GM21528 (cell line): ENCODE measurements around the gene P3H3.
A peak's percentile ranks its signal among the peaks of the same experiment; 100 is the strongest.
"Not testable (repeated sequence)": the region's sequence is repeated elsewhere in the genome, so short reads cannot be mapped to it uniquely, and the experiment has no call there.

Experiments used
- ATAC-seq: cut with Tn5 transposase; IDR thresholded peaks from one replicate; pipeline ENCODE4 v1.9.1; 2021; ENCODE audit warnings: mild to moderate bottlenecking, moderate library complexity; ENCODE audit not compliant: unreplicated experiment, low FRiP score

P3H3 gene

DNA sequence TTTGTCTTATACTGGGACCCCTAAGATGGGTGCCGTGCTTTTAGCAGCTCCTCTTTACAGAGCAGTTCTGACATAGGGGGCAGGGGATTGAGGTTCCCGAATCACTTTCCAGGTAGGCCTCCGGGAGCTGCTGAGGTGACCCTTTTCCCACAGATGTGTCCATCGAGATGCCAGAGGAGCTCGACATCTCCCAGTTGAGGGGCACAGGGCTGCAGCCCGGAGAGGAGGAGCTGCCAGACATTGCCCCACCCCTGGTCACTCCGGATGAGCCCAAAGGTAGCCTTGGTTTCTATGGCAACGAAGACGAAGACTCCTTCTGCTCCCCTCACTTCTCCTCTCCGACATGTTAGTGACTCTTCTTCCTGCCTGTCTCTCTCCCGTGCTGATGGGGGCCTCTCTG lies 34.8 kb downstream of the P3H3 start:
- ATAC-seq: no peak

DNA sequence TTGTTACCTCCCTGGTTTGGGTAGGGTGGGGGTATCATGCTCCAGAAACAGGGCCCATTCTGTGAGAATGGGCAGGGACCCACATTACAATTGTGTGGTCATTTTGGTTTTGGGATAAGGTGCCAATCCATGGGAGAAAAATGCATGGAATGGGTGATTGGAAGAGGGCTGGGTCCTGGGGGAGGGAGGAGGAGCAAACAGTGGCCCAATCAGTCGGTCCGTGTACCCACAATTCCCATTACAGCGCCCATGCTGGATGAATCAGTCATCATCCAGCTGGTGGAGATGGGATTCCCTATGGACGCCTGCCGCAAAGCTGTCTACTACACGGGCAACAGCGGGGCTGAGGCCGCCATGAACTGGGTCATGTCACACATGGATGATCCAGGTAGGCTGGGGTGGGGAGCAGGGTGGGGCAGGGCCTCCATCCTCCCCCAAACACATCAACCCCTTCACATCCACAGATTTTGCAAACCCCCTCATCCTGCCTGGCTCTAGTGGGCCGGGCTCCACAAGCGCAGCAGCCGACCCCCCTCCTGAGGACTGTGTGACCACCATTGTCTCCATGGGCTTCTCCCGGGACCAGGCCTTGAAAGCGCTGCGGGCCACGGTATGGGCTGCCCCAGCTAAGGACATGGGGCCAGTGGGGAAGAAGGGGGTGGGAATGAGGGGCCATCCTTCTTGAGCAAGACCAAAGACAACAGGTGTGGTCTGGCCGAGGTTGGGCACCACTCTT lies 35.5 kb downstream of the P3H3 start:
- no peak for ATAC-seq

DNA sequence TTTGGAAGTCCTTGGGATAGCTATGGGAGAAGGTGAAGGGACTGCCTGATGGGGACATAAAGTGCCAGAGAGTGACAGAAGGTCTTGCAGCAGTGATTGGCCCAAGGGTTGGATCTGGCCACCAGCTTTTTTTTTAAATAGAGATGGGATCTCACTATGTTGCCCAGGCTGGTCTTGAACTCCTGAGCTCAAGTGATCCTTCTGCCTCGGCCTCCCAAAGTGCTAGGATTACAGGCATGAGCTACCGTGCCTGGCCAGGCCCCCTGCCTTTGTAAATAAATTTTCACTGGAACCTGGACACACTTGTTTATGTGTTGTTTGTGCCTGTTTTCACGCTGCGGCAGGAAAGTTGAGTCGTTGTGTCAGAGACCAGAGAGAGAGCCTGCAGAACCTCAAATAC lies 37.1 kb downstream of the P3H3 start:
- not testable (repeated sequence) for ATAC-seq

DNA sequence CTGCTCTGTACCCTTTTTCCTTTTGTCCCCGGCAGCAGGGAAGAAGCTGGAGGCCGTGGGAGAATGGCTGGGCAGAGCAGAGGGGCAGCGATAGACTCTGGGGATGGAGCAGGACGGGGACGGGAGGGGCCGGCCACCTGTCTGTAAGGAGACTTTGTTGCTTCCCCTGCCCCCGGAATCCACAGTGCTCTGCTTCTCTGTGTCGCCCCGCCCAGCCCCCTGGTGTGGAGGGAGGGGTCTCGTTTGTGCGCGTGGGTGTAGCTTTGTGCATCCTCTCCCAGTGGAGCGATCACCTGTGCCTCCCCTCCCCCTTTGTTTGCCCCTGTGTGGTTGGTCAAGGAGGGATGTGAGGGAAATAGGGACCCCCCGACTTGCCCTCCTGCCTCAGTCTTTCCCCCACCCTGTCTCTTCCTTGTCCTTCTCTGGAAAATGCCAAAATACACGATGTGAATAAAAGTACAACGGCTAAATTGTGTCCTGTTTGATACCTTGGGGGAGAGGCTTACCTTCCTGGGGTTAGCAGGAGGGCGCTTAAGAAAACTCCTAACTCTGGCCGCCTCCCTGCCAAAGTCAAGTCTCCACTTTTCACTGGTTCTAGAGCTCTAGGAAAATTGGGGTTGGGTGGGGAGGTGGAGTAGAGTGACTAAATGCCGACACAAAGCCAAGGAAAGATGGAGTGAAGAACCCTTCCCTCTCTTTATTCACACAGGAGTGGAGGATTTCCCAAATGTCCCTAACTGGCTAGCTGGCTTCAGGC lies 38.1 kb downstream of the P3H3 start:
- no peak for ATAC-seq

DNA sequence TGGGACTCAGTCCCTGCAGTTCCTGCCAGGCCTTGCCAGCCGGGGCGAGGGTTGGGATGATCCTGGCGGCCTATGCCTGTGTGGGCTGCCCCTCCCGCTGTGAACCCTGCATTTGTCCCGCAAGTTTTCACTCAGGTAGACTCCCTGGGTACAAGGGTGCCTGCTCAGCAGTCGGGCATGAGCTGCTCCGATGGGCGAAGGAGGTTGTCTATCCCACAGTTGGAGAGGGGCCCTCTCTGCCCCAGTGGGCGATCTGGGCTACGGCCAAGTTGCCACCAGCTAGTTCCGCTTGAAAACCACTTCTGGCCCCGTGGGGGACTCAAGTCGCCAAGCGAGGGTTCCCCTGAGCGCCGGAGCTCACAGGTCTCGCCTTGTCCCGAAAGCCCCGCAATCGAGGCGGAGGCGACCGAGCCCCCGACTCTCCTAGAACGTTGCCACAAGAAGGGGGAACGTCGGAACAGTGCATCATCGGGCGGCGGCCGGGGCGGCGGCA lies 38.8 kb downstream of the P3H3 start:
- peak; percentile 10 for ATAC-seq

DNA sequence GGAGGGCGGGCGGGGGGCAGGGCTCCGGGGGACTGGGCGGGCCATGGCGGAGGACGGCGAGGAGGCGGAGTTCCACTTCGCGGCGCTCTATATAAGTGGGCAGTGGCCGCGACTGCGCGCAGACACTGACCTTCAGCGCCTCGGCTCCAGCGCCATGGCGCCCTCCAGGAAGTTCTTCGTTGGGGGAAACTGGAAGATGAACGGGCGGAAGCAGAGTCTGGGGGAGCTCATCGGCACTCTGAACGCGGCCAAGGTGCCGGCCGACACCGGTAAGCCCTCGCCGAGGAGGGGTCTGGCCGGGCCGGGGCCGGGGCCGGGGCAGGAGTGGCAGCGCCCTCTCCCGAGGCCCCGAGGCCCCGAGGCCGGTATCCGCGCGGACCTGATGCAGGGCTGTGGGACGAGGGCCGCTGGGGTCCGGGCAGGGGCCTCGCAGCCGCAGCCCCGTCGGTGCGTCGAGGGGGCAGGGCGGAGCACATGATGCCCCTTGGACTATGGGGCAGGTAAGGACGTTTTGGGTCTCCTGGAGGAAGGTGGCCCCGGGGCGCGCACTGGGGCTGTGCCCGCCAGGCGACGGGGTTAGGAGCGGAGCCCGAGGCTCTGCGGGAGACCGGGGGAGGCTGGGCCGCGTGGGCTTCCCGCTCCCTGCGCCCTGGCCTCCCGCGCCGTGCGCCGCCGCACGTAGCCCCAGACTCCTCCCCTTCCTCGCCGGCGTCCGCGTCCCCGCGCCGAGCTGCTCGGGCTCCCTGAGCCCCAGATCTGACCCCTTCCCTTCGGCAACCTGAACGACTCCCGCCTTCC lies 39.4 kb downstream of the P3H3 start, which contains the start of gene TPI1:
Gene TPI1, plus strand, starts transcription at position 119 of the 798 bp plus-strand sequence. Its CDS starts 36 bp downstream, at position 155.
- ATAC-seq: peak; percentile 46

DNA sequence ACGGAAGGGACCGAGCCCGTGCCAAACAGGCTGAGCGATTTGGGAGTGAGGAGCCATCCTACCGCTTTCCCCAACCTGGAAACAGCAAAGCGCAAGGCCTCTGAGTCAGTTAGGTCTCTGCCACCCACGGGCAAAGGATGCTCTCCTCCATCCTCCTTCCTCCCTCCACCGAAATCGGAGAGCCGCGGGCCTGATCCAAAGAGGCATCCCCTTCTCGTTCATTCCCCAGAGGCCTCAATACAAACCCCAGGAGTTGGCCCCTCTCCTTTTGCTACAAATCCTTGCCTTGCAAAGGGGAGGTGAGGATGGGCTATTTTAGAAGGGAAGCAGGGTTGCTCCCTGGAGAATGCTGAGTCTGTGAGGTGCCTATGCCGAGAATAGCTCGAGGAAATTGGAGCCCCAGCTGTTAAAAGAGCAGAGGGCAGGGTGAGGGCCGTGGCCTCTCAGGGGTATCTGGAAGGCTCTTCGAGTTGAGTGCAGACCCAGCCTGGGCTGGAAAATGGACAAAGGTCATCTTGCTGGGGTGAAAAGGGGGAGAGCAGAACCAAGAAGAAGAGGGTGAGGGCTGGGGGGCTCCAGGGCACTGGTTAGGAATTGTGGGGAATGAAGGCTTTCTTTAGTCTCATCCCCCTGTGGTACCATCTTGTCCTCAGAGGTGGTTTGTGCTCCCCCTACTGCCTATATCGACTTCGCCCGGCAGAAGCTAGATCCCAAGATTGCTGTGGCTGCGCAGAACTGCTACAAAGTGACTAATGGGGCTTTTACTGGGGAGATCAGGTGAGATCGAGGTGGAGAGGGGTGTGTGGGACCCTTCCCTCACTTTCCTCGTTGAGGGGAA lies 40.2 kb downstream of the P3H3 start:
- no peak for ATAC-seq

DNA sequence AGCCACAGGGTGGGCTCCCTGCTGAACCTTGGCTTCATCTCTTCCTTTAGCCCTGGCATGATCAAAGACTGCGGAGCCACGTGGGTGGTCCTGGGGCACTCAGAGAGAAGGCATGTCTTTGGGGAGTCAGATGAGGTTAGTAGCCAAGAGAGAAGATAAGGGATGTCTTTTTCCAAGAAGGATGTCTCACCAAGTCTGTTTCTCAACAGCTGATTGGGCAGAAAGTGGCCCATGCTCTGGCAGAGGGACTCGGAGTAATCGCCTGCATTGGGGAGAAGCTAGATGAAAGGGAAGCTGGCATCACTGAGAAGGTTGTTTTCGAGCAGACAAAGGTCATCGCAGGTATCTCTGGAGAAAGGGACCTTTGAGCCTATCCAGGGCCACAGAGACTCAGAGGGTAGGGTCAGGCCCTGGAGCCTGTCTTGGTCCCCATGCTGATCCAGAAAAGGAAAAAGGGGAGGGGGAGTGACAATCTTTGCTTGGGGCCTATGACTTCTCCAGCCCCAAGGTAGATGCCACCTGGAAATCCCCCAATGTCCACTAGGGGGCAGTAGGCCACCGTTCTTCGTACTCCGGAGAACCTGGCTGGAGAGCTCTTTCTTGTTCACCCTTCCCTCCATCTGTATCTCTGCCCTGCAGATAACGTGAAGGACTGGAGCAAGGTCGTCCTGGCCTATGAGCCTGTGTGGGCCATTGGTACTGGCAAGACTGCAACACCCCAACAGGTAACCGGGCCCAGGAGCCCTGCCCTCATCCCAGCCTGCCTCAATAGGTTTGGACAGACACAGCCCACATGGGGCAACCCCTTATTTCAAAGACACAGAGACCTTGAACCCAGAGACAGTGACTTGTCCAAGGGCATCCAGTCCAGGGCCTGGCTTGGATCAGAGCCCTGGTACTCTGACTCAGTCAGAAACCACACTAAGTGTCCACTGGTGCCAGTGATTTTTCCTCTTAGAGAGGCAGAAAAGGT lies 41.1 kb downstream of the P3H3 start:
- ATAC-seq: no peak

DNA sequence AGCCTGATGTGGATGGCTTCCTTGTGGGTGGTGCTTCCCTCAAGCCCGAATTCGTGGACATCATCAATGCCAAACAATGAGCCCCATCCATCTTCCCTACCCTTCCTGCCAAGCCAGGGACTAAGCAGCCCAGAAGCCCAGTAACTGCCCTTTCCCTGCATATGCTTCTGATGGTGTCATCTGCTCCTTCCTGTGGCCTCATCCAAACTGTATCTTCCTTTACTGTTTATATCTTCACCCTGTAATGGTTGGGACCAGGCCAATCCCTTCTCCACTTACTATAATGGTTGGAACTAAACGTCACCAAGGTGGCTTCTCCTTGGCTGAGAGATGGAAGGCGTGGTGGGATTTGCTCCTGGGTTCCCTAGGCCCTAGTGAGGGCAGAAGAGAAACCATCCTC lies 42.1 kb downstream of the P3H3 start:
- not testable (repeated sequence) for ATAC-seq

DNA sequence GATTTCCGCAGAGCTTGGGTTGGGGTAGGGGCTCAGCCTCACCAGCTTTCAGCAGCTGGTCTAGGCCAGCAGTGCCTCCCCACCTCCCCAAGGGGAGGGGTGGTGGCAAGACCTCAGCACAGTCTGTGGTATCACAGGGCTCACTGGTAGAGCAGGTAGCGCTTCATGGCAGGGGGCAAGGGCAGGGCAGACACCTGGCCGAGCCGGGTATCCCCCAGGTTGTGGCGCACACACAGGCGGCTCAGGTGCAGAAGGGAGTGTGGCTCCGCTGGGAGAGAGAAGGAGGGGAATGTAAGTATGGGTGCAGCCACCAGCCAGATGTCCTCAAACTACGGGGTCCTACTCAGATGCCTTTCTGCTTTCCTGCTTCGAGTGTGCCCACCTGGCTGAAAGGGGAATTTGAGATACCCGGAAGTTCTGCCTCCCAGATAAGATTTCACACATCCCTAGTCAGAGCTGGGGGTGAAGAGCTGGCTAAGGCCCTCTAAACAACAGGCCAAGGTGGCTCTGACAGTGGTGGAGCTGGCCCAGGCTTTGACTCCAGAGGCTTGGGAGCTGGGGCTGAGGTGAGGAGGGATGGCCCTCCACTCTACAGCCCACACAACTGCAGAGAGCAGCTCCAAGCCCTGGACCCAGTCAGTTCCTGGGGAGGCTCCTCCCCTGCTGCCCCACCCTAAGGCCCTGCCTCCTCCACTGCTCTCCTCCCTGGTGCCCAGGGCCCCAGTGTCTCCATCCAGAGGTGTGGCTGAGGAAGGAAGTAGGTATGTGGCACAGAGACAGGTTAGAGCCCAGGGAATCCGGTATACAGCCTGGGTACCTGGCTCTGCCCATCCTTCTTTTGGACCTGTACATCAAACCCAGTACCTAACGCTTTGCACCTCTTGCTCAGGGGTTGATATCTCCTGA lies 43.1 kb downstream of the P3H3 start:
- no peak for ATAC-seq

DNA sequence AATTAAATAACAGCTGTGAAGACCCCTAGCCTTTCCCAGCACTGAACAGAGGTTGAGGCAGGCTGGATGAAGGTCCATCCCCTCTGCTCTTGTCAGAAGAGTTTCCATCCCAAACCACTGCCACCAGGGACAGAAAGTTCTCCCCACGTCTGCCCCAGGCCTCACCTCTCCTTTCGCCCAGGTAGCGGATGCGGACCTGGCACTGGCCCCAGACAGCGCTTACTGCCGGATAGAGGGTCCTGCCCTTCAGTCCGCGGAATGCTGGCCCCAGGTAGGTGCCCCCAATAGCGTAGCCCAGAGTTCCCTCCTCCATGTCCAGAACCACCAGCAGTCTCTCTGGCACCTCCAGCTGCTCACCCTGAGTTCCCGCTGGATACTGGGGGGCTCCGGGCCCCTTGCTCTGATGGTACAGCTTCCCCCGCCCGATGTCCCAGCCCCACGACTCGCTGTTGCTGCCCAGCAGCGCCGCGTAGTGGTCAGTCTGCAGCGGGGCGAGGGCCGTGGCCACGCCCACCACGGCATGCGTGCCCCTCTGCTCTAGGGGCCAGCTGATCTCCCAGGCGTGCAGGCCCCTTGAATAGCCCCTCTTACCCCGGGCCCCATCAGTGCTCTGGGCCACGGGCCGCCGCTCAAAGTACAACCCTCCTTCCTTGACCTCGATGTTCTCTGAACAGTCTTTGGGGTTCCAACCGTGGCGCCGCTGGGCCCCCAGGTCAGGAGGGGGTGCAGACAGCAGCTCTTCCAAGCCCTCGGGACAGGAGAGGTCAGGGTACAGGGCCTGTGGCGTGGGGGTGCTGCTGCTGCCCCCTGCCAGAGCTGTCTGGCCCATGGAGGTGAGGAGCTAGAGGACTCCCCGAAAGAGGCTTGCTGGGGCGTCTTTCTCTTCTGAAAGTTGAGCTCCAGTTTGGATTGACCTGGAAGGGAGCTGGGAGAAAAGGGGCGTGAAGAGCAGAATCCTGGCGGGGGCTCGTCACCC lies 44.2 kb downstream of the P3H3 start:
- ATAC-seq: no peak

DNA sequence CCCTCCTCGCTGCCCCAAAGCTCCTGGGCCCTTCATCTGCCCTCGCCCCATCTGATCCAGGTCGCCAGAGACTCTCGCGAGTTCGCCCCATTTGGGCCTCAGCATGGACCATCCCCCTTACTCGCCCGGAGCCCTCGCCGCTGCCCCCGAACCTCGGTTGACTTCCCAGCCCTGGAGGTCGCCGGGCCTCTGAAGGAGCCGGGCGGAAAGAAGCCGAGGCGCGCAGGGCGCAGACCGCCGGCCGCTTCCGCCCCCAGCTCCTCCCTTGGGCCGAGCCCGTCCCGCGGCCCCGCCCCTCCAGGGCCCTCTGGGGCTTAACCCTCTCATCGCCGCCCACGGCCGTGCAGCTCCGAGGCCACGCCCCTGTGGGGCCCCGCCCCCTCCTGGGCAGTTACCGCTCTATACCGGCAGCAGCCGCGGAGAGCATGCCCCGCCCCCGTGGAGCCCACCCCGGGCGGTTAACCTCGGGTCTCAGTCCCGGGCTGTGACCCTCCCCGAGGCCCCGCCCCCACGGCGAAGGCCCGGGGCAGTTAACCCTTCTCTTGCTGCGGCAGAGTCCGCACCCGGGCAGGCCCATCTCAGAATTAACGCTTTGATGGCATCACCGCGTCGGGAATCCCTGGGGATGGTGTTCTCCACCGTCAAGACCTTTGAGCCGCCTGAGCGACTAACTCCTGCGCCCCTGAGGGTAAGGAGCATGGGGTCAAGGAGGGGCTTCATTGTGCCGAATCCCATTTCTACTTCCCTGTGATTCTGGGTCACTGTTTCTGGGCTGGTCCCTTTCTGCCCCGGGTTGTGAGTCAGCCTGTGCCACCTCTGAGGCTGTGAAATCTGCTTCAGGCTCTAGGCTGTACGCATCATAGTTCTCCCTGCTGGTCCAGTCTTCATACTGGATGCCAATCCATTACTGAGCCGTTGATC lies 45.1 kb downstream of the P3H3 start, which contains the start of gene SPSB2:
Gene SPSB2, minus strand, starts transcription at position 210 of the 921 bp plus-strand sequence. CDS start 402 bp downstream, outside the sequence.
- peak; percentile 75 for ATAC-seq

DNA sequence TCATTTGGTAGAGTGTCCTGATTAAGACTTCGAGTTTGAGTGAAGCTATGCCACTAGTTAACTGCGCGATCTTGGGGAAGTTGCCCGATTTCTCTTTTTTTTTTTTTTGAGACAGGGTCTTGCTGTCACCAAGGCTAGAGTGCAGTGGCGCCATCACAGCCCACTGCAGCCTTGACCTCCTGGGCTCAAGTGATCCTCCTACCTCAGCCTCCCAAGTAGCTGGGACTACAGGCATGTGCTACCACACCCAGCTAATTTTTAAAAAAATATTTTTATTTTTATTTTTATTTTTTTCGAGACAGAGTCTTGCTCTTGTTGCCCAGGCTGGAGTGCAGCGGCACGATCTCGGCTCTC lies 45.8 kb downstream of the P3H3 start:
- not testable (repeated sequence) for ATAC-seq

DNA sequence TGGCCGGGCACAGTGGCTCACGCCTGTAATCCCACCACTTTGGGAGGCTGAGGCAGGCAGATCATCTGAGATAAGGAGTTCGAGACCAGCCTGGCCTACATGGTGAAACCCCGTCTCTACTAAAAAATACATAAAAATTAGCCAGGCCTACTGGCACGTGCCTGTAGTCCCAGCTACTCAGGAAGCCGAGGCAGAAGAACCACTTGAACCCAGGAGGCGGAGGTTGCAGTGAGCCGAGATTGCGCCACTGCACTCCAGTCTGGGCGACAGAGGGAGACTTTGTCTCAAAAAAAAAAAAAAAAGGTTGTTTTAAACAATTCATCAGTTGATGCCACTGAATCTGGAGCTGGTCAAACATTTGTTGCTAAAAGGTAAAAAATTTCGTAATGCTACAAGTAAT lies 51.6 kb downstream of the P3H3 start:
- not testable (repeated sequence) for ATAC-seq

DNA sequence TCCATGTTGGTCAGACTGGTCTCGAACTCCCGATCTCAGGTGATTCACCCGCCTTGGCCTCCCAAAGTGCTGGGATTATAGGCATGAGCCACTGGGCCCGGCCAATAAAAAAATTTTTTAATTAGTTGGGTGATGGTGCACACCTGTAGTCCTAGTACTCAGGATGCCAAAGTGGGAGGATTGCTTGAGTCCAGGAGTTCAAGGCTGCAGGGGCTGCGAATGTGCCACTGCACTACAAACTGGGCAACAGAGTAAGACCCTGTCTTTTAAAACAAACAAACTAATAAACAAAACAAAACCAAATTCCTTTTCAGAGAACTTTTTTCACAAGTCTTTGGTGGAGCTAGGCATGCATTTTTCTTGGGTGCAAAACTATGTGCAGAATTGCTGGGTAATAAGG lies 55.0 kb downstream of the P3H3 start:
- no peak for ATAC-seq

DNA sequence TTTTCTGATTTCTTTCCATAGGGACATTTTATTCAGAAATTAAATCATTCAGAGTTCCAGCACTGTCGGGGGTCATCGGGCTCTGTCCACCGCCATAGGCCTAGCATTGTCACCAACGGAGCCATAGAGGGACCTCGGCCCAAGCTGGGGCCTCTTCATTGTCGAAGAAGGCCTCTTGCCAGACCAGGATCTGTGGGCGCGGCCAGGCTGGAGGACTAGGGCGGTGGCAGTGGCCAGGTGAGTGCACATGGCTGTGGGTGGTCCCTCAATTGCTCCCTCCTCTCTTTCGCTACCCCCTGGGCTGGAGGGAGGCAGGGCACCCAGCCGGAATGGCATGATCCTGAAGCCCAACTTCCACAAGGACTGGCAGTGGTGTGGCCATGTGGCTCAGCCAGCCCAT lies 55.5 kb downstream of the P3H3 start:
- no peak for ATAC-seq
